ENCODE data around the gene TMIGD1. TPM values are rescaled to one million over a fixed set of nuclear protein-coding genes. Genes with fewer than 3 reads are reported as not detected.

The TMIGD1 gene
- total RNA-seq, 1 donor from 2014 or later = not detected

DNA sequence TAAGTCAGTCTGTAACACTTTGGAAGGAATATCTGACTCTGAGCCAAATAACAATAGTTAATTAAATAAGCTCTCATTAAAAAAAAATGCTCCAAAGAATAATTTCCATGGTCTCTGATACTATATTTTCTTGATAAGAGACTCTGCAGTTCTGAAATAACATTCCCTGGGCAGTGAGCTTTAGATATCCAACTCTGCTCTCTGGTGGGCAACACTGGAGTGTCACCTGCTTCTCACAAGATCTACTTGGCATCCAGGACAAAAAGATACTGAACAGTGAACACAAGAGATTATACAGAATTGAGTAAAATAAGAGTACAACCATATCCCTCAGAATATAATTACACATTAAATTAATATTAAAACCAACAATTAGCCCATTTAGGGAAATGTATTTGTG is 55.8 kb downstream of the TMIGD1 start:
- peak; percentile 61 for DNase-seq (ENCODE audit: low spot score)
- peaks cover 12% of the 10 kb centered on the region for H3K36me3 Mint-ChIP-seq

DNA sequence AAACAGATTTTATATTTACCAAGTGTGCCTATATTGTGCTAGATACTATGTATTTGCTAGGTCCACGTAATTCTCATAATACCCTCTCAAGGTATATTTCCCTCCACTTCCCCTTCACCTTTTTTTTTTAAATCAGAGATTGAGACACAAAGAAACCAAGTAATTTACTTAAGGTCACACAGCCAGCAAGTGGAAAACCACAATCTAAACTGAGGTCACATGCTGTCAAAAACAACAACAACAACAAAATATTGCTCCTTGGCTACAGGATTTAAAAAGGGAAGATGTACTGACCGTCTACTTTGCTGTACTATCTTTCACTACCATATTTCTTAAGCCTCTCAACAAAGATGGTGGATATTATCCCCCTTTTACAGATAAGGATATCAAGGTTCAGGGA is 57.9 kb downstream of the TMIGD1 start:
- no peak overlapping the region for H3K27ac Mint-ChIP-seq
- peaks cover 21% of the 10 kb centered on the region for H3K36me3 Mint-ChIP-seq
- Histone ChIP-seq H3K27me3 (no peaks in the 10 kb centered on the region), H3K4me2 (no peak overlapping the region), H3K9ac (no peak overlapping the region), H2AFZ (replicated peaks) (no peak overlapping the region), H3F3A (ENCODE audit: low read depth) (peaks cover 6% of the 10 kb centered on the region), H3K9me3 (ENCODE audit: low read depth) (no peaks in the 10 kb centered on the region), H3K27ac (no peak overlapping the region), H4K20me1 (ENCODE audit: low read depth) (no peaks in the 10 kb centered on the region), H3K4me3 (no peak overlapping the region), H3K36me3 (peaks cover 8% of the 10 kb centered on the region), H3K79me2 (ENCODE audit: low read depth) (no peaks in the 10 kb centered on the region), H3K4me1 (no peaks in the 10 kb centered on the region)
- TF ChIP-seq EZH2 (IDR thresholded peaks at IDR 0.05) = no peak
- TF ChIP-seq EZH2phosphoT487 (IDR thresholded peaks at IDR 0.05) = no peak
- TF ChIP-seq, protein P1, sequence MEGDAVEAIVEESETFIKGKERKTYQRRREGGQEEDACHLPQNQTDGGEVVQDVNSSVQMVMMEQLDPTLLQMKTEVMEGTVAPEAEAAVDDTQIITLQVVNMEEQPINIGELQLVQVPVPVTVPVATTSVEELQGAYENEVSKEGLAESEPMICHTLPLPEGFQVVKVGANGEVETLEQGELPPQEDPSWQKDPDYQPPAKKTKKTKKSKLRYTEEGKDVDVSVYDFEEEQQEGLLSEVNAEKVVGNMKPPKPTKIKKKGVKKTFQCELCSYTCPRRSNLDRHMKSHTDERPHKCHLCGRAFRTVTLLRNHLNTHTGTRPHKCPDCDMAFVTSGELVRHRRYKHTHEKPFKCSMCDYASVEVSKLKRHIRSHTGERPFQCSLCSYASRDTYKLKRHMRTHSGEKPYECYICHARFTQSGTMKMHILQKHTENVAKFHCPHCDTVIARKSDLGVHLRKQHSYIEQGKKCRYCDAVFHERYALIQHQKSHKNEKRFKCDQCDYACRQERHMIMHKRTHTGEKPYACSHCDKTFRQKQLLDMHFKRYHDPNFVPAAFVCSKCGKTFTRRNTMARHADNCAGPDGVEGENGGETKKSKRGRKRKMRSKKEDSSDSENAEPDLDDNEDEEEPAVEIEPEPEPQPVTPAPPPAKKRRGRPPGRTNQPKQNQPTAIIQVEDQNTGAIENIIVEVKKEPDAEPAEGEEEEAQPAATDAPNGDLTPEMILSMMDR (IDR thresholded peaks at IDR 0.05) = no peak
- no peak overlapping the region for H3K4me3 Mint-ChIP-seq
- DNase-seq (ENCODE audit: low spot score) = no peak
- H3K4me1 Mint-ChIP-seq = peaks cover 5% of the 10 kb centered on the region
- no peaks in the 10 kb centered on the region for H3K27me3 Mint-ChIP-seq (ENCODE audit: insufficient read depth, low read depth)
- no peaks in the 10 kb centered on the region for H3K9me3 Mint-ChIP-seq

More for the DNA sequence above, 55.8 kb downstream of the TMIGD1 start:
- Histone ChIP-seq H3K4me1 (no peaks in the 10 kb centered on the region), H3K9me3 (ENCODE audit: low read depth) (no peaks in the 10 kb centered on the region), H3K4me2 (no peak overlapping the region), H2AFZ (replicated peaks) (no peak overlapping the region), H4K20me1 (ENCODE audit: low read depth) (no peaks in the 10 kb centered on the region), H3K27me3 (no peaks in the 10 kb centered on the region), H3K36me3 (no peaks in the 10 kb centered on the region), H3K4me3 (no peak overlapping the region), H3K79me2 (ENCODE audit: low read depth) (no peaks in the 10 kb centered on the region), H3K27ac (no peak overlapping the region), H3K9ac (no peak overlapping the region), H3F3A (ENCODE audit: low read depth) (peaks cover 6% of the 10 kb centered on the region)
- Mint-ChIP-seq H3K9me3 (no peaks in the 10 kb centered on the region), H3K4me3 (no peak overlapping the region), H3K27ac (no peak overlapping the region), H3K27me3 (ENCODE audit: insufficient read depth, low read depth) (no peaks in the 10 kb centered on the region), H3K4me1 (no peaks in the 10 kb centered on the region)
- no peak for TF ChIP-seq EZH2 (IDR thresholded peaks at IDR 0.05)
- TF ChIP-seq, protein P1 (IDR thresholded peaks at IDR 0.05) = peak; percentile 62
- no peak for TF ChIP-seq EZH2phosphoT487 (IDR thresholded peaks at IDR 0.05)

DNA sequence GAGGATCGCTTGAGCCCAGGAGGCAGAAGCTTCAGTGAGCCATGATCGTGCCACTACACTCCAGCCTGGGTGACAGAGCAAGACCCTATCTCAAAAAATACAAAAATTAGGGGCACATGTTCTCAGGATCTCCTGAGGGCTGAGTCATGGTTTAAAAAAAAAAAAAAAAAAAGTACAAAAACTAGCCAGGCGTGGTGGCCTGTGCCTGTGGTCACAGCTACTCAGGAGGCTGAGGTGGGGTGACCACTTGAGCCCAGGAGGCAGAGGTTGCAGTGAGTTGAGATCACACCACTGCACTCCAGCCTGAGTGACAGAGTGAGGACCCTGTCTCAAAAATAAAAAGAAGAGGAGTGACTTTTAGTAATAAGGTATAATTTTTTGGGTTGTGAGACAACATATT is 59.0 kb downstream of the TMIGD1 start:
- Histone ChIP-seq H3F3A (ENCODE audit: low read depth) (peaks cover 6% of the 10 kb centered on the region), H3K36me3 (peaks cover 8% of the 10 kb centered on the region), H3K27ac (no peak overlapping the region), H3K9me3 (ENCODE audit: low read depth) (no peaks in the 10 kb centered on the region), H3K27me3 (no peaks in the 10 kb centered on the region), H3K4me3 (no peak overlapping the region), H3K9ac (no peak overlapping the region), H3K4me1 (no peaks in the 10 kb centered on the region), H3K79me2 (ENCODE audit: low read depth) (no peaks in the 10 kb centered on the region), H2AFZ (replicated peaks) (no peak overlapping the region), H4K20me1 (ENCODE audit: low read depth) (no peaks in the 10 kb centered on the region), H3K4me2 (no peak overlapping the region)
- DNase-seq (ENCODE audit: low spot score) = no peak
- TF ChIP-seq, protein P1 (IDR thresholded peaks at IDR 0.05) = no peak
- Mint-ChIP-seq H3K27ac (no peak overlapping the region), H3K4me1 (peaks cover 6% of the 10 kb centered on the region), H3K9me3 (no peaks in the 10 kb centered on the region), H3K4me3 (no peak overlapping the region), H3K27me3 (ENCODE audit: insufficient read depth, low read depth) (peaks cover 2% of the 10 kb centered on the region), H3K36me3 (peaks cover 22% of the 10 kb centered on the region)

Data from neural progenitor cell (in vitro differentiated cells).